ENCODE data around the gene PHEX.

The PHEX gene

DNA sequence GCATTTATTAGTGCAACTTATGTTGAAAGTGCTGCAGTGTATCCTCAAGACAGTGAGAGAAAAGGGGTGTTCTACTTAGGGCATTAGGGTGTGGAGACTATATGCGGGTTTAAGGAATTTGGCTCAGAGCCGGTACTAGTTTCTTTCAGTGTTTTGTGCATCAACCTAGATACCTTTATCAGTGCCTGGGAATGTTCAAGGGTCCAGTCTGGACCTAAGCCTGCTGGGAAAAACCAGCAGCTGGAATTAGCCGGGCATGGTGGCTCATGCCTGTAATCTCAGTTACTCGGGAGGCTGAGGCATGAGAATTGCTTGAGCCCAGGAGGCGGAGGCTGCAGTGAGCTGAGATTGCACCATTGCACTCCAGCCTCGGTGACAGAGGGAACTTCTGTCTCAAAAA, 7.4 kb downstream of the PHEX start:
- FAIRE-seq (no peak), DNase-seq (ENCODE audit: insufficient read length, low spot score) (no peak)

DNA sequence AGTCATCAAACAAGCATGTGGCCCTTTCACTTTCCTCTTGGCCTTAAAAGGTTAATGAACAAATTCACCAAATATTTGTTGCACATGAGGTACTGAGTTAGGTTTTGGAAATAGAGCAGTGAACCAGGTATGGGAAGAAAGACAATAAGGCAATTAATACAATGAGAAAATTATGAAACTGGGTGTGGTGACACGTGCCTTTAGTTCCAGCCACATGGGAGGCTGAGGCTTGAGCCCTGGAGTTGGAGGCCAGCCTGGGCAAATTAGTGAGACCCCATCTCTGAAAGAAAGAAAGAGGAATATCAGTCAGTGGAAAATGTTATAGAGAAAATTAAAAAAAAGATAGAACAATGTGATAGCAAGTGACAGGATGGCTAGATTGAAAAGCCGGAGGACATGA, 8.1 kb downstream of the PHEX start:
- no peak for FAIRE-seq

DNA sequence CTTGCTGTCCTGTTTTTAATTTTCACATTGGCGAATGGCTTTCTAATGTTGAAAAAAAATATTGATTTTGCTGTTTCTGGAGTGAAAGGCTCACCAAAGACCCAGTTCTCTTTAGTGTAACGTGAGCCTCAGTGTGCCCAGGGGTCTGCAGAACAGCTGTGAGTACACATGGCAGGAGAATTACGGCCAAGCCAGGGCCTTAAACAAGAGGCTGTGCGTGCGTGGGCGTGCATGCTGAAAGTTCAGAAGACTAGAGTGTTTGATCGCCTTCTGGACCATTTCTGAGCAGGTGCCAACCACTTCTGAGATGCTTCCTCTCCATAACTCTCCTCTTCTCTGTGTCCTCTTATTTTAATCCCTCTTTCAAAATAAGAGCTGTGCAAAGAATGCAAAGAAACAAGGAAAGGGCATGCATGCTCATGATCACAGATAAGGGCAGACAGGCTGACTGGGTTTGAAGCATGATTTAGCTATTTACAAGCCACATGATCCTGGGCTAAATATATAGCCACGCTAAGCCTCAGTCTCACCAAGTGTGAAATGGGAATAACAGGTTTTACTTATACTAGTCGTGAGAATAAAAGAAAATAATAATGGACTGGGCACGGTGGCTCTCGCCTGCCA, 9.9 kb downstream of the PHEX start:
- DNase-seq (ENCODE audit: insufficient read length, low spot score) = no peak
- no peak for FAIRE-seq

More for the DNA sequence above, 8.1 kb downstream of the PHEX start:
- no peak for DNase-seq (ENCODE audit: insufficient read length, low spot score)

DNA sequence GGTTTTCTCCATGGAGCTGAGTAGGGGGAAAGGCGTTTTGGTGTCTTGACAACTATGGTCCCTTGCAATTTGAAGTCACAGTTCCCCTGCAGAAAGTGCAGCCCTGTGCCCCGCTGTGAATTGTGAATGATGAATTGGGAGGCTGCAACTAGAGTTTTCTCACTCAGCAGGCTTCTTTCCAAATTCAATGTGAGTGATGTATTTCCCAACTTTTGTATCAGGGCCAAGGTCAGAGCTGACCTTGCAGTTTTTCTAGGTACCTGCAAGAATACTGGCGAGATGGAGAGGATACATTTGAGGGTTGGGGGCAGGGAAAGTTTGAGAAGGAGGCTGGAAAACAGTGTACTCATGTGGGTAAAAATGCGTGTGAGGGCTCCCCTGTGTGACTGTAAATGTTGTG, 11.7 kb downstream of the PHEX start:
- no peak for FAIRE-seq

DNA sequence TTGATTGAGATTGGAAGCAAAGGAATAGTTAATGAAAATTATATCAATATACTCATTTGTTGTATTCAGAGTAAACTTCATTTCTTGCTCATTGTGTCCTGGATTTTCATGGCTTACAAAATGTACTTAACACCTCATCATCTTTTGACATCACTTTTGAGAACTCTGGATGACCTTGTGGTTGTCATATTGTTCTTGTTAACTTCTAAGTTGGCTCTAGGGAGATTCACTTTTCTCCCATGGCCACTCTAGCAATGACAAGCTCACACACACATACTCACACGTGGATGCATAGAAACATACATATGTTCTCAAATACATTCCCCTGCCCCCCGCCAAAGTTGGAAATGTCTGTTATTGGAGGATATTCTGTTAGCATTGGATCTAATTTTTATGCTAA, 15.3 kb downstream of the PHEX start:
- no peak for FAIRE-seq
- no peak for DNase-seq (ENCODE audit: insufficient read length, low spot score)

More for the DNA sequence above, 11.7 kb downstream of the PHEX start:
- DNase-seq (ENCODE audit: insufficient read length, low spot score) = no peak

DNA sequence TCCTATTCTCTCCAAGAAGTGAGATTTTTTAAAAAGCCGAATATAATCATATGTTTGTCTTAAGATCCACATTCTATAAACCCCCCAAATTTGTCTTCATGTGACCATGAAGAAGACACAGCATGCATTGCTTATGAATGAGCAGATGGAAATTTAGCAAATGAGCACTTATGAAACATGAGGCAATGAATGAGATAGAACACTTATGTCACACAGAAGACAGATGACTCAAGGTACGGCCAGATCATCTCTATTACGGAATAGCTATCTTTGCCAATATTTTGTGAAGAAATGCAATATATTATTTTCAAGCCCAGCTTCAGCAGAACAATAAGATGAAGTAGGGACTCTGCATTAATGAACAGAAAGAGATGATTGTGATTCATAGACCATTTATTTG, 21.4 kb downstream of the PHEX start:
- no peak for DNase-seq (ENCODE audit: insufficient read length, low spot score)
- no peak for FAIRE-seq

DNA sequence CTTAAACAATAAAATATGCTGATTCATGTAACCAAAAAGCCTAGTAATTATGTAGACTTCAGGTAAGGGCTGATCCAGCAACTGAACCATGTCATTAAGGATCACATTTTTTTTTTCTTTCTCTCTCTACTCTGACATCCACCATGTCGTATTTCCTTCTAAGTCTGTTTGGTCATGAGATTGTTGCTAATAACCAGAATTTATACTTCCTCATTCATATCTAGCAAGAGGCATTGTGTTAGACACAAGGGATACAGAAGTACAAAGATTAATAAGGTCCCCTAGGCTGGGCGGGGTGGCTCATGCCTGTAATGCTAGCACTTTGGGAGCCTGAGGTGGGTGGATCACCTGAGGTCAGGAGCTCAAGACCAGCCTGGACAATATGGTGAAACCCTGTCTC, 24.1 kb downstream of the PHEX start:
- DNase-seq (ENCODE audit: insufficient read length, low spot score) (no peak), FAIRE-seq (peak; percentile 86)

DNA sequence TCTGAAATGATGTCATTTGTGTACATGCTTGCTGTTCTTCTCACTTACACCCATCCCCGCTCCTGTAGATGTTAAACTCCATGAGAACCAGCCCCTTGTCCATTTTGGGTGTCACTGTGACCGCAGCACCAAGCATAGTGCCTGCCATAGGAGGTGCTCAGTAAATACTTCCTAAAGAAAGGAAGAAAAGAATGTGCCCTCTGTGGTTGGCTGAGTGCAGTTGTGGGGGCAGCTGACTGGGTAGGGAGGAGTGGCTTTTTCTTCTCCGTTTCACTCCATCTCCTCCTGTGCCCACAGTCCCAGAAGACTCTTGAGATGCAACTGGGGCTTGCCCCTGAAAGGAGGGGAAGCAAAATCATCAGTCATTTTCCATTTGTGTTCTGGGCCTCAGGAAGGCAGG, 25.5 kb downstream of the PHEX start:
- no peak for FAIRE-seq
- DNase-seq (ENCODE audit: insufficient read length, low spot score) = no peak

DNA sequence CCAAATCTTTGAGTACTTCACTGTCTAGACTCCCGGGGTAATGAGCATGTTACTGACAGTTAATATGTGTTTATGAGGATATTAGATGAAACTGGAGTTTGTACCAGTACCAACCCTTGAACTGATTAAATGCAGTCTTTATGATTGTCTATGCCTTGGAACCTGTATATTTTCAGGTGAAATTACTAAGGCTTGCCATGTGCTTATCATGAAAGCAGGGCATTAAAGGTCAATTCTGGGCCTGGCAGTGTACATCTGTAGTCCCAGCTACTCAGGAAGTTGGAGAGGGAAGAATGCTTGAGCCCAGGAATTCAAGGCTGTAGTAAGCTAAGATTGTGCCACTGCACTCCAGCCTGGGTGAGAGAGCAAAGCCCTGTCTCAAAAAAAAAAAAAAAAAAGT, 27.6 kb downstream of the PHEX start:
- FAIRE-seq = peak; percentile 75
- DNase-seq (ENCODE audit: insufficient read length, low spot score) = no peak

DNA sequence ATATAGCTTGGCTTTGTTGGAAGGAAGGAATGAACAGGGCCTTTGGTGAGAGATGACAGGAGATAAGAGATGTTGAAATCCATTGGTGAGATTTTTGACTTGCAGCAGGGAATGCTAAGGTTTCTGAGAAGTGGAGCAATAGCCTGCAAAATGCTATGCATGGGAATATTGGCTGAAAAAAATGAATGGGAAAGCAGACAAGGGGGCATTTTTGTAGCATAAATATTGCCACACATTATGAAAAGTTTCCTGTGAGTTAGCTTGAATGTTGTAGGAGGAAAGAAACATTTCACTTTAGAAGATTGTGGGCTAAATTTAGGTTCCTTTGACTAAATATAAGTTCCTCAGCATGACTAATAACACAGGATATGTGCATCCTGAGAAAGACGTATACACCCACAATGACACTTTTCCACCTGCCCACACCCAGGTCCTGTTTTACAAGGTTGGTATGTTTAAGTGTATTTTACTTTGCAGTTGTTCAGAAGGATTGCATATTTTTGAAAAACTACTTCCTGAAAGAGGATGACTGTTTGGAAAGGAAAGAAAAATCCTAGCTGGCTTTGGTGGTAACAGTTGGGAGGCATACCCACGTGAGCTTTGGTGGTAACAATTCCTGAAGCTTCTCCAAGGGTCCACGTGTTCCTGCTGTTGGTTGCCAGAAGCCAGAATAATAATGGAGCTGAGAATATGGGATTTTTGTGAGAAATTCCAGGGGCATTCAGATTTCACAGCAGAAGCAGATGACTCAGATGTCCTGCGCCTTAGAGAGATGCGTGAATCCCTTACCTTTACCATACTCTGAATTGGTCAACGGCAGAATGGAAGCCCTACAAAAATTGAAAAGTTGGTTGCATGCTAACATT, 28.5 kb downstream of the PHEX start:
- FAIRE-seq (peak; percentile 44), DNase-seq (ENCODE audit: insufficient read length, low spot score) (no peak)

DNA sequence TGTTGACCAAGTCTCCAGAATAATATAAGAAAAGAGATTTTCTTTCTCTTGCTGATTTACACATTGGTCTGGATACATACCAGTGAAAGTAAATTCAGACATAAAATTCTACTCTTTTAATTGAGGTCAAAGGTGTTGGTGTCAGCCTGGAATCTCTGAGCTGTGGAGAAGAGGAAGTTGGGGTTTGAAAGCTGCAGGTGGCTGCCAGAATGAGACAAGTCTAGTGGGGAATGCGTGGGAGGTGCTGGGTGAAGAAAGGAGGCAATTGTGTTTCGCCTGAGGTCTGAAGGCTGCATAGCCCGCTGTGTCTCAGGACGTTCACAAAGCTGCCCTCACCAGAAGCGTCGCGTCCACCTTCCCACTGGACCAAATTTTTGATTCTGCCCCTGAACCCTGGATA, 31.2 kb downstream of the PHEX start:
- FAIRE-seq (peak; percentile 99), DNase-seq (ENCODE audit: insufficient read length, low spot score) (no peak)

DNA sequence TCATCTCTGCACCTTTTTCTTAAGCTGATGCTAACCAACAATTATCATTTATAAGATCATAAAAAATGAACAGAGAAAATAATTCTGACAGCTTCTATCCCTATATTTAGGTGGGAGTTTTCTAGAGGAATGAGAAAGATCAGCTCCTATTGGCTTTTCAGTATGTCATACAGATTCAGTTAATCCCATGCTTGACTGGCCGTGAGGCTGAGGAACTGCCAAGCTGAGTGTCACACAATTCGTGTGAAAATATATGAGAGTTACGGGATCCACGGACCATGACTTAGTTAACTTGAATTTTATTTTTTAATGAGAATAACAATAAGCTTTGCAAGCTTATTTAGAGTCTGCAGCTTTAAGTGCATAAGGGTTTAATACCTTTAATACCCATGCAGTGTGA, 37.5 kb downstream of the PHEX start:
- DNase-seq (ENCODE audit: insufficient read length, low spot score) (no peak), FAIRE-seq (peak; percentile 49)

DNA sequence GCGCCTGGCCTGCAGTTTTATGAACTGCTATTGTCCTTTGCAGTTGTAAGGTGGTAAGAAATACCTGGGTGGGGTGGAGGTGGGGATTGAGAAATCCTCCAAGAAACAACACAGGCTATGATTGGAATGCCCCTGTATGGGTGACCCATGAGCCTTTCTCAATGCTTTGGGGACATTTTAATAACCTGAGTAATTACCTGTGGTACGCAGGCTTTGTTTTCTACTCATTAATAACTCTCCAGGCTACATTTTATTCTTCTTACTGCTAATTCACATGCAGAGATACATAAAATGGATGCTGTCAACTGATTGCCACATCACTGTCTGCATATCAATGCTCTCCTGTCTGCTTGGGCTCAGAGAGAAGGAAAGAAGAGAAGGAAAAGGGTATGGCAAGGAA, 41.8 kb downstream of the PHEX start:
- DNase-seq (ENCODE audit: insufficient read length, low spot score) (no peak), FAIRE-seq (no peak)

DNA sequence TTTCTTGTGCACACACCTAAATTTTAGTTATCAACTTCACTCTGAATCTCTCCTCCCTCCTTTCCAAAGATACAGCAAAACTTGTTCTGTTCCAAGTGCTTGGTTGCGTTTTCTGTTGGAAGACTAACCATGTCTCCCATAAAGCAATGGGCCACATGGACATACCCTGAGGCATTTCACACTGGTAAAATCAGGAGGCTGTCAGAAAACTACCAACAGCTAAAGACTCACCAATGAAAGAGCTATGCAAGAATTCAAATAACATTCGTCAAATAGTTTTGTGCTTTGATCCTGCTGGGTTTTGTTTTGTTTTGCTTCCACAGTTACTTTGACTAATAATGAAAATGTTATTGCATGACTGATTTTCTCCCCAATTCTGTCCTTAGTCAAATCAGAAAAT, 46.0 kb downstream of the PHEX start:
- DNase-seq (ENCODE audit: insufficient read length, low spot score) (no peak), FAIRE-seq (no peak)

DNA sequence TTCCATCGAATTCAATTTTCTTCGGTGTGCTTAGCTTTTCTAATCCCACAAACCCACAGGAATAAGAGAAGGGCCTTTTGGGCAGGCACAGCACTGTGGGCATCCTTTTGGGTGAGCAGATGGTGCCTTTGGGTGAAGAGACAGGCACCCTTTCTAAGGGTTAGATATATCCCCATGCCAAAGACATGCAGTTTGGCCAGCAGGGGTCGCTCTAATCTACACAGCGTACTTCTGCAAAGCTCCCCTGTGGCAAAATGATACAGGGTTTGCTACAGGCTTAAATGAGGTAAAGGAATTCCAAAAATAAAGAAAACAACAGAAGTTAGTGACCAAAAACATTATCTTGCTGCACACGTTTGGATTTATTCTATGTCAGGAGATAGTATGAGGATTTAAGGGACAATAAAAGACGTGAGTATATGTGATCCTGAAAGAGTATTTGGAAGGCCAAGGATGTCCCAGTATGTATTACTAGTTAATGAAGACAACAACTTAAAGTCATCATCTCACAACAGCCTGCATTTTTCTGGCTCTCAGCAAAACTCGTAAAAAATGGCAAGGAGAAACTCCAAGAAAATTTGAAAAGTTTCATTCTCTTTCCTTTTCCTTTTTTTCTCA, 49.5 kb downstream of the PHEX start:
- no peak for DNase-seq (ENCODE audit: insufficient read length, low spot score)
- FAIRE-seq = peak; percentile 84

DNA sequence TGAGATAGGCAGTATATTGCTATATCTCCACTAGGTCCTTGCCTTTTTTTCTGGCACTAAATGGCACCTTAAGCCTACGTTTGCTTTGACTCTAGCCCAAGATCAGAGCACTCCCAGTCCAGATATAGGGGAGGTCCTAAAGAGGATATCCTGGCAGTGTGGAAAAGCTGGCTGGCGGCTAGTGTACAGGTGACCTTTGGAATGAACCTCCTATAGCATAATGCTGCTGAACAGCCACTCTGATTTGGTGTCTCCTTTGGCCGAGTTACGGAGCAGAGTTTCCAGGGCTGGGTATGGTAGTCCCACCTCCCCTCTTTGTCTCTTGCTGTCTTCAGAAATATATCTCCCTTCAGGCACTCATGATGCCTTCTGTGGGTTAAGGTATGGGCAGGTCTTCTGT, 53.9 kb downstream of the PHEX start:
- FAIRE-seq (no peak), DNase-seq (ENCODE audit: insufficient read length, low spot score) (no peak)

DNA sequence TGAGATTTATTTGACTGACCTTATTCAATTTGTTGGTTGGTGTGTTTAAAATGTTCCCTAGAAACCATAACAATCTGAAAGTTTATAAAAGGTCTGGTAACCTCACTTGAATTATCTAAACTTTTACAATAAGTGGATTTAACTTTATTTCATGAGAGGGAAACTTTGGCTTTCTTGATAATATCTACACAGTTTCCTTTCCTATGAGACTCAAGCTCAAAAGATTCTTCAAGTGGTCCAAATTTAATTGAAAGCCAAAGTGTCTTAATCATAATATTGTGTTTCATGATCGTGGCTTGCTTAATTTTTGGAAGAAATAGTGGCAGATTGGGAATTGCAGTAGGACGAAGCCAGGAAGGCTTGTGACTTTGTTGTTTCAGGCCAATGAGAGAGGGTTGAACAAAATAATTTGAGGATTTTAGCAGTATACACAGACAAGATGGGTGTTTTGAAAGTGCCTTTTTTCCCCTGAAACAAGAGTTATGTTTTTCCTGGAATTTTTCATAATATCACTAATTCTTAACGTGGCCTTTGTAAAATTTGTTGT, 55.0 kb downstream of the PHEX start:
- DNase-seq (ENCODE audit: insufficient read length, low spot score) (no peak), FAIRE-seq (peak; percentile 58)

DNA sequence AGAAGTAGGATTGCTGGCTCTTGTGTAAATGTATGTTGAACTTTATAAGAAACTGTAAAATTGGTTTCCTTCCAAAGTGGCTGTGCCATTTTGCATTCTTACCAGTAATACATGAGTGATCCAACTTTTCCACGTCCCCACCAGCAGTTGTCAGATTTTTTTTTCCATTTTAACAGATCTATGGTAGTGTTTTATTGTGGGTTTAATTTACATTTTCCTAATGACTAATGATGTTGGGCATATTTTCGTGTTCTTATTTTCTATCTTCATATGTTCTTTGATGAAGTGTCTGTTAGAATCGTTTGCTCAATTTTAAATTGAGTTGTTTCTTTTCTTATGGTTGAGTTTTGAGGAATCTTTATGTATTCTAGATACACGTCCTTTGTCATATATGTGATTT, 56.2 kb downstream of the PHEX start:
- DNase-seq (ENCODE audit: insufficient read length, low spot score) = no peak
- no peak for FAIRE-seq

DNA sequence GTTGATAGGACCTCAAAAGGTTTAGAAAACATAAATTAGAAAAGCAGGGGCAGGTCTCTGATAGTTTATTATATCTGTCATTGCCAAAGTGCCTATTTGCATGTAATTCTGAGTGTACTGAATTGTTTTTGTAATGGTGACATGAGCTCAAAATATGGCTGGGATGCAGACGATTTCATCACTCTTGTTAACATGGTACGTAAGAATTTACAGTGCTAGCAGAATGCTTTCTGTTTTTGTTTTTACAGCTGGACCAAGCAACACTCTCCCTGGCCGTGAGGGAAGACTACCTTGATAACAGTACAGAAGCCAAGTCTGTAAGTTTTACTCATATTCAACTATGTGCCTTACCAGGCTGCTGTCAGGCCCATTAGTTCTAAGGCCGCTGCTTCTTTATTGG, 58.1 kb downstream of the PHEX start:
- FAIRE-seq (no peak), DNase-seq (ENCODE audit: insufficient read length, low spot score) (no peak)

DNA sequence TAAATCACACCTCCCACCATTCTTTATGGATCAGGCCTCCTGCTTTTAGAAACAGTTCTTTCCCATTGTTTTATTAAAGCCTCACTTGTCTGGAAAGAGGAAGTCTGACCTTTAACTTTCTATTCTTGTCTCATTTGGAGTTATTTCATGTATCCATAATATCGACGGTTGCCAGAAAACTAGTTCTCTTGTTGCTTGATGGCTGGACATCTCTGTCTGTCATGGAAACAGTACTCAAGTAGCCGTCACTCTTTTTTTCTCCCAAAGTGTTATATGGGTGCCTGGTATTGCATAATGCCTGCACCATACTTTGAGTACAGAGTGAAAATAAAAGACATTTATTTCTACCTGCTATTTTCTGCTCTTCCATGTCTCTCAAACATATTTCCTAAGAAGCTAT, 61.4 kb downstream of the PHEX start:
- no peak for FAIRE-seq
- DNase-seq (ENCODE audit: insufficient read length, low spot score) = no peak

DNA sequence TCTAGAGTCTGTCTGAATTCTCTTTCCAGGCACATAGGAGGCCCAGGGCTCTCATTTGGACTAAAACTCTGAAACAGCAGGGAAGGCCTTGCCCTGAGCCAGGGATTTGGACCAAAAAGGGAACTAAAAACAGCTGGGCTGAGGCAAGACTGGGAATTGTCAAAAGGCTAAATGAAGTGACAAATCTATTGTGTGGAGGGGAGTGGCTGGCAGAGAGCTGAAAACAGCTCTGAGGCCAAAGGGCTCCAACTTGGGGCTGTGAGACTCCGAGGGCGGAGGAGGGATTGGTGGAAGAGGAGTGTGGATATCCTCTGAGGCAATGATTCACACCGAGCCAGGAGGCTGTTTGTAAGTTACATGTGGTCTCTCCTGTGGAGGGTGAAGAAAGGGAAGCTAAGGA, 63.2 kb downstream of the PHEX start:
- no peak for FAIRE-seq

DNA sequence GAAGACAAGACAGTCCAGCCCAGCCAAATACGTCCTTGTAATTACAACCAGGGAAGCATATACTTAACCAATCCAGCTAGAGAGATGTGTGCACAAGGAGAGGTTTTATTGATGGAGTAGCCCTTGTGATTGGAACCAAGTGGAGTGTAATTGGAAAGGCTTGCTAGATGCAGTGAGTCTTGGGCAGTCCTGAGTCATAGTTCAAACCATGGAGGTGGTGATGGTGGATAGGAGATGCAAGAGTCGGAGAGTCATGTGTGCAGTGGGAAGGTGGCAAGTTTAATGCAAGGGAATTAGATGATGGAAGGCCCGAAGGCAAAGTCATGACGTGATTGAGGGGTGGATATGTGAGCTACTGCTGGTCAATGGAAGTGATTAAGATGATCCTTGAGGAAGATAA, 63.7 kb downstream of the PHEX start:
- no peak for DNase-seq (ENCODE audit: insufficient read length, low spot score)
- FAIRE-seq = no peak

More for the DNA sequence above, 63.2 kb downstream of the PHEX start:
- DNase-seq (ENCODE audit: insufficient read length, low spot score) = no peak

Data from GM19239 (cell line).